NB4 (cell line): ENCODE results near the gene TMEM252.

Experiments used
- DNase-seq: peaks from one replicate; pipeline ENCODE4 v3.0.0; 2010; ENCODE audit warnings: low read depth
- H3K4me3 ChIP-seq: one replicate; pipeline ENCODE4 v1.5.1; 2011; ENCODE audit warnings: mild to moderate bottlenecking, low read depth, low read length, moderate library complexity
- CTCF ChIP-seq: IDR thresholded peaks from one replicate; pipeline ENCODE4 v1.5.1; 2012; ENCODE audit warnings: low read depth, low read length
- MAX ChIP-seq: IDR thresholded peaks from 2 replicates; pipeline ENCODE4 v1.6.1; 2011; ENCODE audit warnings: low read depth, low read length
- MYC ChIP-seq: IDR thresholded peaks from 2 replicates; pipeline ENCODE4 v1.6.1; 2011; ENCODE audit warnings: low read depth, low read length
- POLR2A ChIP-seq: IDR thresholded peaks from 2 replicates; pipeline ENCODE4 v1.6.1; 2011; ENCODE audit warnings: mild to moderate bottlenecking; ENCODE audit not compliant: insufficient read length; ENCODE audit errors: extremely low read depth

The TMEM252 gene

GRCh38 chr9:68558545-68558944, 17.9 kb upstream of the TMEM252 start:
- no peak overlapping the region for H3K4me3 ChIP-seq
- DNase-seq = no peak
- TF ChIP-seq POLR2A = no peak
- TF ChIP-seq MYC = no peak
- TF ChIP-seq CTCF = no peak
- no peak for TF ChIP-seq MAX

GRCh38 chr9:68555437-68556150, 14.9 kb upstream of the TMEM252 start:
- no peak overlapping the region for H3K4me3 ChIP-seq
- no peak for TF ChIP-seq CTCF
- no peak for TF ChIP-seq MYC
- no peak for TF ChIP-seq POLR2A
- no peak for TF ChIP-seq MAX
- no peak for DNase-seq

- H3K4me3 ChIP-seq = no peak overlapping the region
- TF ChIP-seq POLR2A = no peak
- TF ChIP-seq MAX = no peak
- no peak for TF ChIP-seq MYC
- no peak for TF ChIP-seq CTCF
- no peak for DNase-seq
These were observed 12.2 kb upstream of the TMEM252 start for GRCh38 chr9:68552700-68553476.

GRCh38 chr9:68551191-68551590, 10.5 kb upstream of the TMEM252 start:
- DNase-seq = no peak
- TF ChIP-seq MYC (no peak), MAX (no peak), CTCF (no peak), POLR2A (no peak)

GRCh38 chr9:68548241-68548640, 7.6 kb upstream of the TMEM252 start:
- TF ChIP-seq MYC = no peak
- TF ChIP-seq POLR2A = no peak
- TF ChIP-seq CTCF = no peak
- no peak for TF ChIP-seq MAX
- H3K4me3 ChIP-seq = no peak overlapping the region
- DNase-seq = no peak

More at GRCh38 chr9:68551191-68551590, 10.5 kb upstream of the TMEM252 start:
- no peak overlapping the region for H3K4me3 ChIP-seq
